ENCODE data around the gene MIER3.

Gene MIER3

GRCh38 chr5:56987171-56987570 lies 35.2 kb upstream of the MIER3 start:
- ChIA-PET POLR2A (no interaction called here), CTCF (interaction anchor here (0.6 to 0.8 kb wide), 3 partner anchors 36 to 715 kb away, joined by 3 to 7 read pairs (median 4); no protein-coding TSS in a partner anchor)
- TF ChIP-seq ZNF384 (IDR thresholded peaks at IDR 0.05) (no peak), ELF4 (IDR thresholded peaks at IDR 0.05) (no peak), PKNOX1 (IDR thresholded peaks at IDR 0.05) (no peak), FOXM1 (IDR thresholded peaks at IDR 0.05; ENCODE audit: borderline replicate concordance) (no peak)
- no peak for DNase-seq (ENCODE audit: extremely low spot score)

- TF ChIP-seq L3MBTL2 (conservative IDR thresholded peaks at IDR 0.05) (no peak), FOXK2 (IDR thresholded peaks at IDR 0.05) (no peak), FOXA1 (IDR thresholded peaks at IDR 0.05) (no peak), LEF1 (IDR thresholded peaks at IDR 0.05; ENCODE audit: borderline replicate concordance) (no peak), ZNF384 (IDR thresholded peaks at IDR 0.05) (no peak), FOXM1 (IDR thresholded peaks at IDR 0.05; ENCODE audit: borderline replicate concordance) (no peak), TARDBP (IDR thresholded peaks at IDR 0.05) (no peak), SP1 (IDR thresholded peaks at IDR 0.05) (no peak), ARNT (IDR thresholded peaks at IDR 0.05) (no peak), BHLHE40 (IDR thresholded peaks at IDR 0.05; ENCODE audit: borderline replicate concordance) (no peak), SUZ12 (IDR thresholded peaks at IDR 0.05) (no peak), CTBP1 (IDR thresholded peaks at IDR 0.05; ENCODE audit: borderline replicate concordance) (no peak), HDGF (IDR thresholded peaks at IDR 0.05; ENCODE audit: borderline replicate concordance) (no peak), ELF4 (IDR thresholded peaks at IDR 0.05) (no peak), NFRKB (IDR thresholded peaks at IDR 0.05) (no peak), PKNOX1 (IDR thresholded peaks at IDR 0.05) (no peak)
- CTCF ChIA-PET = interaction anchor here (0.6 kb wide), 1 partner anchor 35 kb away, joined by 3 read pairs; no protein-coding TSS in a partner anchor
- no peak for DNase-seq (ENCODE audit: extremely low spot score)
- POLR2A ChIA-PET = no interaction called here
These were observed 34.7 kb upstream of the MIER3 start for GRCh38 chr5:56986626-56986947.

- no peak for DNase-seq (ENCODE audit: extremely low spot score)
- TF ChIP-seq ARNT (IDR thresholded peaks at IDR 0.05) (no peak), PKNOX1 (IDR thresholded peaks at IDR 0.05) (no peak), SUZ12 (IDR thresholded peaks at IDR 0.05) (no peak), L3MBTL2 (conservative IDR thresholded peaks at IDR 0.05) (no peak), TARDBP (IDR thresholded peaks at IDR 0.05) (no peak), CTBP1 (IDR thresholded peaks at IDR 0.05; ENCODE audit: borderline replicate concordance) (no peak)
- CTCF ChIA-PET = no interaction called here
- POLR2A ChIA-PET = no interaction called here
These were observed 34.2 kb upstream of the MIER3 start for GRCh38 chr5:56985936-56986625.

- ChIA-PET CTCF (no interaction called here), POLR2A (no interaction called here)
- DNase-seq (ENCODE audit: extremely low spot score) = no peak
- TF ChIP-seq ZNF384 (IDR thresholded peaks at IDR 0.05) (no peak), FOXM1 (IDR thresholded peaks at IDR 0.05; ENCODE audit: borderline replicate concordance) (no peak), PKNOX1 (IDR thresholded peaks at IDR 0.05) (no peak), SP1 (IDR thresholded peaks at IDR 0.05) (no peak), CTBP1 (IDR thresholded peaks at IDR 0.05; ENCODE audit: borderline replicate concordance) (no peak), TARDBP (IDR thresholded peaks at IDR 0.05) (no peak), BHLHE40 (IDR thresholded peaks at IDR 0.05; ENCODE audit: borderline replicate concordance) (no peak), ELF4 (IDR thresholded peaks at IDR 0.05) (no peak), ARNT (IDR thresholded peaks at IDR 0.05) (no peak), HDGF (IDR thresholded peaks at IDR 0.05; ENCODE audit: borderline replicate concordance) (no peak), FOXA1 (IDR thresholded peaks at IDR 0.05) (no peak), LEF1 (IDR thresholded peaks at IDR 0.05; ENCODE audit: borderline replicate concordance) (no peak), L3MBTL2 (conservative IDR thresholded peaks at IDR 0.05) (no peak), SUZ12 (IDR thresholded peaks at IDR 0.05) (no peak), FOXK2 (IDR thresholded peaks at IDR 0.05) (no peak), NFRKB (IDR thresholded peaks at IDR 0.05) (no peak)
These were observed 32.5 kb upstream of the MIER3 start for GRCh38 chr5:56984445-56984844.

GRCh38 chr5:56983593-56984361 lies 31.9 kb upstream of the MIER3 start:
- POLR2A ChIA-PET = no interaction called here
- TF ChIP-seq NFRKB (IDR thresholded peaks at IDR 0.05) (no peak), SUZ12 (IDR thresholded peaks at IDR 0.05) (no peak), LEF1 (IDR thresholded peaks at IDR 0.05; ENCODE audit: borderline replicate concordance) (no peak), FOXK2 (IDR thresholded peaks at IDR 0.05) (no peak), FOXM1 (IDR thresholded peaks at IDR 0.05; ENCODE audit: borderline replicate concordance) (no peak), ZNF384 (IDR thresholded peaks at IDR 0.05) (no peak), ELF4 (IDR thresholded peaks at IDR 0.05) (no peak), TARDBP (IDR thresholded peaks at IDR 0.05) (no peak), BHLHE40 (IDR thresholded peaks at IDR 0.05; ENCODE audit: borderline replicate concordance) (no peak), HDGF (IDR thresholded peaks at IDR 0.05; ENCODE audit: borderline replicate concordance) (no peak), SP1 (IDR thresholded peaks at IDR 0.05) (no peak), CTBP1 (IDR thresholded peaks at IDR 0.05; ENCODE audit: borderline replicate concordance) (no peak), FOXA1 (IDR thresholded peaks at IDR 0.05) (no peak), PKNOX1 (IDR thresholded peaks at IDR 0.05) (no peak), L3MBTL2 (conservative IDR thresholded peaks at IDR 0.05) (no peak), ARNT (IDR thresholded peaks at IDR 0.05) (no peak)
- DNase-seq (ENCODE audit: extremely low spot score) = no peak
- CTCF ChIA-PET = no interaction called here

All from HEK293T (cell line).